ENCODE data around the gene SSBP3.
"Not testable (repeated sequence)": the region's sequence is repeated elsewhere in the genome, so short reads cannot be mapped to it uniquely, and the experiment has no call there.

SSBP3 gene

GRCh38 chr1:54250670-54251069 lies 155.5 kb downstream of the SSBP3 start:
- DNase-seq = no peak

DNA sequence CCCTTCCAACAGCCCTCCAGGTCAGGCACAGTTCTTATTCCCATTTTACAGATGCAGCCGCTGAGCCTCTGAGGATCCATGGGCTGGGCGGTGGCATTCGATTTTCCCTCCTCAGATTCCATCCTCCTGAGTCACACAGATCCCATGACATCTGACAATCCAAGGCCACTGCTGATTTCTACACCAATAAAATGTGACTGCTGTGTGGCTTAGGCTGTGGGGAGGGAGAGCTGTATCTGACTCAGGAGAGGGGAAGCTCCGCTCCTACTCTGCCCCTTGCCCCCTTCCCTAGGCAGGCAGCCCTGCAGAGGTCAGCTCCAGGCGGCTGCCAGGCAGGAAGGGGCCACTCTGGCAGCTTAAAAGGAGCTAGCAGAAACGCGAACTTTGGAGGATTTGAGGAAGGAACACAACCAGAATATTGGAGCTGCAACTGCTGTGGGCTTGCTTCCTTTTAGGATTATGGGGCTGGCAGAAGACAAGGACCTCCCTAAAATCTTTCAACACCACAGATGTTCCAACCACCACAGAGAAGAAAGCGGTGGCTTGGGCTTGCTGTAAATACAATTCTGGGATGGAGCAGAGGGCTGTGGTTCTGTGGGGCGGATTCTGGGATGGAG lies 156.3 kb downstream of the SSBP3 start:
- no peak for DNase-seq

- DNase-seq = no peak
These were observed 157.2 kb downstream of the SSBP3 start for GRCh38 chr1:54248966-54249365.

DNA sequence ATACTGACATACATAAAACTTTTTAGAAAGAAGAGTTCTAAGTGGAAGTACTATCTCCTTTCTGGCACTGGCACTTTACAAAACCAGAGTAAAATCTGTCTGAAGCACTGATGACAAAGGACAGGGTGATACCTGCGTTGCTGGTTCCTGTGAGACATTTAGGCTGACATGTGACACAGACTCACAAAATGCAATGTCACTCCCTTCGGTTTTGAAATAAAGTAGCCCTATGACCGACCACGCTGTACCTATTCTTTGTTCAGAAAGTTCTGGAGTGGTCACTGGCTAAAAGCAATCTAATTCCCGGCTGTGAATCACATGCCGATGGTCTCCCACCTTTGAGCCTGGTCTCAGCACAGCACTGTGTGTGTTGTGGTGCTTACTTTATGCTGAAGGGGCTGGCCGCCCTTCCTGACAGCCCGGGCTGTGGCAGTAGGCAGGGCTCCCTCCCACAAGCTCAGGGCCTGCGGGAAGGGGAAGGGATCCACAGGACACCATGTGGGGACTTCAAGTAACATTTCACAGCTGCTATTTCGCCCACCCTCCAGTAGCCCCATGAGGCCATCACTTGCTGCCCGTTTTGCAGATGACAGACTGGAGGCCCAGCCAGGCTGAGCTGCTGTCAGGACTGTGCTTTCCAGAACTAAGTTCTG lies 158.2 kb downstream of the SSBP3 start:
- no peak for DNase-seq

GRCh38 chr1:54246116-54246721 lies 160.0 kb downstream of the SSBP3 start:
- DNase-seq = no peak

DNA sequence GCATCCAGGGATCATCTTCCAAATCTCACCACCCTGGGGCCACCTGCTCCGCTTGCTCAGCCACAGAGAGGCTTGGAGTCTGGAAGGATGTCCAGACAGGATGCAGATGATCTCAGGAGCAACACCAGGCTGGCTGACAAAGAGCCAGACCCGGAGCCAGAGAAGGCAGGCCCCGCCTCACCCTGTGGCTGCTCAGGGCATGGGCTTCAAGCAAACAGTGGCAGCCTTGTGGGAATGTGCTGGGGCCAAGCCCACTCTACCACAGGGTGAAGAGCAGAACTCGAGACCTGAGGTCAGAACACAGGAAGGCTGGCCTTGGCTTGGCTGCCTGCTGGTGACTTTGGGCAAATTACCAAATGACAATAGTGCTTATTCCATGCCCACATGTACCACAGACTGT lies 160.7 kb downstream of the SSBP3 start:
- DNase-seq = no peak

- DNase-seq = no peak
These were observed 161.5 kb downstream of the SSBP3 start for GRCh38 chr1:54244655-54245054.

DNA sequence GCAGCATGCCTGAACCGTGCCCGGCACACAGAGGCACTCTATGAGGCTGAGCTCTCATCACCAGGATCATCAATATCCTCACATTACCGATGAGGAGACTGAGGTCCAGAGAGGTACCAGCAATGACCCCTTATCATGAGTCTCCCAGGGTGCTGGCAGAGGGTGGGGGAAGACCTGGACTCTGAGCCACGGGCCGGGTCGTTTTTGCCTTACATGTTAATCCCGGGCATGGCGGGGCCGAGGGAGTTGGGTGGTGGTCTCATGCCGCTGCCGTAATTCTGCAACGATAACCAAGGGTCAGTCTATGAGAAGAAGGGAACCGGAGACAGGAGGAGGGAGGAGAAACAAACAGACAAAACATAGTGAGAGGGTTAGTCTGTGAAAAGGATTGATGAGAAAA lies 163.2 kb downstream of the SSBP3 start:
- no peak for DNase-seq

- no peak for DNase-seq
These were observed 164.8 kb downstream of the SSBP3 start for GRCh38 chr1:54241364-54241763.

GRCh38 chr1:54240741-54241335 lies 165.4 kb downstream of the SSBP3 start:
- no peak for DNase-seq

DNA sequence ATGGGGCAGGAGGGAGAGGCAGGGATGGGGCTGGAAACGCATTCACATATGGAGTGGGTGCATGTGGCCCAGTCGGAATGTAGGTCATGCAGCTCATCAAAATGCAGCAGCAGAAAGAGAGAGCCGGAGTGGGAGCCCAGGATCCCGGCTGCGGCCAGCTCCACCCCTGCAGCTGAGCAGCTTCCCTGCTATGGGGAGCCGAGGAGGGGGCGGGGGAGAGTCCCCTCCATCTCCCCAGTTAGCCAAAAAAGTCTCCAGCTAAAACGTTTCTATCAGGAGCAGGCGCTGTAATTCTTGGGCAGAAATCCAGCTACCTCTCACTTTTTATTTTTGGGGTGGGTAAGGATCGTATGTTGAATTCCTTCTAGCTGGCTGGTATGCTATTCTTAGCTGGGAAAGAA lies 166.6 kb downstream of the SSBP3 start:
- DNase-seq = peak in 34 of 56 donors; percentile 5 to 68 (median 30)

GRCh38 chr1:54239035-54239383 lies 167.2 kb downstream of the SSBP3 start:
- no peak for DNase-seq

DNA sequence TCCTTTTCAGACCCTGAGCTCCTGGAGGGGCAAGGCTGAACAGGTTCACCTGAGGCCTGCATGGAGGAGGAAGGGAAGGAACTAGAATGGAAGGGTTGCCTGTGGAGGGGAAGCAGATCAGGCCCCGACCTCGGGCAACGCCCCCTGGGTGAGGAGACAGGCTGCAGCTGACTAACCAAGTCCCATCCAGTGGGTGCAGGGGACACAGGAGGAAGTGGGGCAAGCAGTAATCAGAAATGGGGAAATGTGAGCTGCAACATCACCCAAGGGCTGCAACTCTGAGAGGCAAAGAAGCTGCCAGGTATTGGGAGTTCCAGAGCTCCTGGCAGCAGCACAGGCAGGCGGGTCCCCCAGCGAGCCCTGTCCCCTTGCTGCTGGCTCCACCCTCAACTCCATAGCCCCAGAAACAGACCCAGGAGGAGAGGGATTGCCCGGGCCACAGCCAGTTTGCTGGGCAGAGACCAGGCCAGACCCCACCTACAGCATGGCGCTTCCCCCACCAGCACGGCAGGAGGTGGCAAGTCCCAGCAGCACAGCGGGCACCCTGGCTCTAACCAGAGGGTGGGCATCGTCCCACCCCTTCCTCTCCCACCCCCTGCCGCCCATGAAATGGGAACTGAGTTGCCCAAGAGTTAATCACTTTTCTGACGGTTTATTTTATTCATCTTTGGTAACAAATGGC lies 167.7 kb downstream of the SSBP3 start:
- no peak for DNase-seq

GRCh38 chr1:54237586-54237985 lies 168.6 kb downstream of the SSBP3 start:
- no peak for DNase-seq

- DNase-seq = no peak
These were observed 171.9 kb downstream of the SSBP3 start for GRCh38 chr1:54234284-54234683.

- not testable (repeated sequence) for DNase-seq
These were observed 173.0 kb downstream of the SSBP3 start for GRCh38 chr1:54233196-54233595.

DNA sequence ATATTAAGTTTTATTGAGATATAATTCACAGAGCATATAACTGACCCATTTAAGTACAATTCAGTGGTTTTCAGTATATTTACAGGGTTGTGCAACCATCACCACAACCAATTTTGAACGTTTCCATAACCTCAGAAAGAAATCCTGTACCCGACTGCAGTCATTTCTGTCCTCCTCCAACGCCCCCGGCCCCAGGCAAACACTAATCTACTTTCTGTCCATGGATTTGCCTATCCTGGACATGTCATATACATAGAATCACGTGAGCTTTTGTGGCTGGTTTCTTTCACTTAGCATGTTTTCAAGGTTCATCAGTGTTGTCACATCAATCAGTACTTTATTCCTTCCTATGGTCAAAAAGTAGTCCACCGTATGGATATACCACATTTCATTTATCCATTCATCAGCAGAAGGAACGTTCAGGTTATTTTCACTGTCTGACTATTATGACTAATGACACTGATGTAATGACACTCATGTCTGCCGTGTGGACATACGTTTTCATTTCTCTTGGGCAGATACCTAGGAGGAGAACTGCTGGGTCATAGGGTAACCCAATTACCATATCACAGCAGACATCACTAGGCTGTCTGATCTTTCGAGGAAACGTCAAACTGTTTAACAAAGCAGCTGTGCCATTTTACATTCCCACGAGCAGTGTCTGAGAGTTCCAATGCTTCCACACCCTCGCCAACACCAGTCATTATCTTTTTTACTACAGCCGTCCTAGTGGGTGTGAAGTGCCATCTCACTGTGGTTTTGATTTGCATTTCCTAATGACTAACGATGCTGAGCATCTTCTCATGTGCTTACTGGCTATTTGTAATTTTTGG lies 175.5 kb downstream of the SSBP3 start:
- no peak for DNase-seq

GRCh38 chr1:54229281-54229891 lies 176.8 kb downstream of the SSBP3 start:
- peak in 2 of 56 donors; percentile 13 to 15 for DNase-seq

- no peak for DNase-seq
These were observed 177.5 kb downstream of the SSBP3 start for GRCh38 chr1:54228638-54229079.

DNA sequence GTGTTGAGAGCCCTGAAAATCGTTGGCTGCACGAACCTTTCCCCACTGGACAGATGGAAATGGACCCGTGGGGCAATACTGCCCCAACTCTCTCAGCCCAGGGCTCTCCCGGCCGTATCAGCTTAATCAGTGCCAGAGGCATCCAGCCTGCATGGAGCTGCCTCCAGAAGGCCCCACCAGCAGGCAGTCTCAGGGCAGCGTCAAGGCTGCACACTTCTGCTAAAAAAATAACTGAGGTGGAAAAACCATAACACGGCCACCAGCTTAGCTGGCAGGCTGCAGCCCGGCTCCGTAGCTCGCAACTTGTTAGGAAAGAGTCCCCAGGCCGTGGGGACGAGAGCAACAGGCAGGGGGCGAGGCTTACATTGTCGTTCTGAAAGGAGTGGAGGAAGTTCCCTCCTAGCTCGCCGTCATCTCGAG lies 178.3 kb downstream of the SSBP3 start:
- peak in 1 of 56 donors; percentile 20 for DNase-seq

Data from nucleus accumbens (tissue), 56 donors.